ENCODE results near the gene ARFGAP1.

DNA sequence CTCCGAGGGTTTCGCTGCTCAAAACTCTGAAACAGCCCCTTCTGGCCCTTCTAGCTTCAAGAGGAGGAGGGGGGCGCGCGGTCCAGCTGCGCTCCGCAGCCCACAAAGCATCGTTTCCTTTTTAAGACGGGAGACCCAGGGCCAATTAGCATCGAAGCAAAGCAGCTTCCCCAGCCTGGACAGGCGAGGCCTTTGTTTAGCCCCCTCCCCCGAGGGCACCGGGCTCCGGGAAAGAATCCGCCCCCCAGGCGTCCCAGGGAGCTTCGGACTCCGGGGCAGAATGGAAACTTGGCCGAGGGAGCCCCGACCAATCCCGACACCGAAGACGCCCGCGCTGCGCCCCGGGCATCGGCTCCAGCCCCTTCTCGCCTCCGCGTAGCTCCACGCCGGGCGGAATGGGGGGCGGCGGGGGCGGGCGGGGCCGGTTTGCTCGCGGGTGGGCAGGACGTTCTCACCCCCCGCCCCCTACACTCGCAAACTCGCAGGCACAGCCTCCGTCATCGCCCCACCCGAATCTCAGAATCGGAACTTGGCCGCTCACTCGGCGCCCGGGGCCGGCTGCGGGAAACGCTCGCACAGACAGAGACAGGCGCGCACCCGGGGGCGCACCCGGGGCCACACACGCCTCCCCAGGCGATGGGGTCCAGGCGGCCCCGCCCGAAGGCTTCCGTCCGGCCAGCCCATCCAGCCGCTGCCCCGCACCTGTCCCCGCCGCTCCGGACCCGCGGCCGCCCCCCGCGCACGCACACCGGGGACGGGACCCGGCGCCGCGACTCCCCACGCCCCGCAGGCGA lies 19.0 kb upstream of the ARFGAP1 start:
- TF ChIP-seq, protein P1, sequence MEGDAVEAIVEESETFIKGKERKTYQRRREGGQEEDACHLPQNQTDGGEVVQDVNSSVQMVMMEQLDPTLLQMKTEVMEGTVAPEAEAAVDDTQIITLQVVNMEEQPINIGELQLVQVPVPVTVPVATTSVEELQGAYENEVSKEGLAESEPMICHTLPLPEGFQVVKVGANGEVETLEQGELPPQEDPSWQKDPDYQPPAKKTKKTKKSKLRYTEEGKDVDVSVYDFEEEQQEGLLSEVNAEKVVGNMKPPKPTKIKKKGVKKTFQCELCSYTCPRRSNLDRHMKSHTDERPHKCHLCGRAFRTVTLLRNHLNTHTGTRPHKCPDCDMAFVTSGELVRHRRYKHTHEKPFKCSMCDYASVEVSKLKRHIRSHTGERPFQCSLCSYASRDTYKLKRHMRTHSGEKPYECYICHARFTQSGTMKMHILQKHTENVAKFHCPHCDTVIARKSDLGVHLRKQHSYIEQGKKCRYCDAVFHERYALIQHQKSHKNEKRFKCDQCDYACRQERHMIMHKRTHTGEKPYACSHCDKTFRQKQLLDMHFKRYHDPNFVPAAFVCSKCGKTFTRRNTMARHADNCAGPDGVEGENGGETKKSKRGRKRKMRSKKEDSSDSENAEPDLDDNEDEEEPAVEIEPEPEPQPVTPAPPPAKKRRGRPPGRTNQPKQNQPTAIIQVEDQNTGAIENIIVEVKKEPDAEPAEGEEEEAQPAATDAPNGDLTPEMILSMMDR (conservative IDR thresholded peaks at IDR 0.05; ENCODE audit: low read length): no peak
- TF ChIP-seq EZH2phosphoT487 (IDR thresholded peaks at IDR 0.05; ENCODE audit: borderline replicate concordance): no peak
